ENCODE data around the gene OR2A42.
"Not testable (repeated sequence)": the region's sequence is repeated elsewhere in the genome, so short reads cannot be mapped to it uniquely, and the experiment has no call there.

DNA sequence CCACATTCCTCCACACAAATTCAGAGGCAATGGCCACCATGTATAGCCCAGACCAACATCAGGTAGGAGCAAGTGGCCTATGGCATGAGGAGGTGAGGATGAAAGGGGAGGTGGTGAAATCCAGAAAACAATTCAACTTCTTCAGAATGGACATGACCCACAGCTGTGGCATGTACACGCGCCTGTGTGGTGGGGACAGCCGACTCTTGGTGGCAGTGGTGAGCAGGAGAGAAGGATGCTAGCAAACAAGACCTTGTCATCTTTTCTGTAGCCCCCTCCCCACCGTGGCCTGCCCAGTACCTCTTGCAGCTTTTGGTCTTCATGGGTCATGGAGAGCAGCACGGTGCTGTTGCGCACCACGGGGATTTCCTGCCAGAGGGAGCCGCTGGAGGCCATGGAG lies 42.6 kb upstream of the OR2A42 start:
- not testable (repeated sequence) for TF ChIP-seq GATA1 (IDR thresholded peaks at IDR 0.05; ENCODE audit: low read depth, low read length); POLR2A (IDR thresholded peaks at IDR 0.05; ENCODE audit: low read length)
